Muscle layer of colon (tissue), 2 donors: ENCODE measurements around the gene SPEF2.

Experiments
- H3K27ac ChIP-seq: one replicate; pipeline ENCODE4 v1.7.0; 2013; ENCODE audit warnings: low read depth, mild to moderate bottlenecking, low read length, moderate library complexity
- H3K27me3 ChIP-seq, 2 donors: one replicate each; pipeline ENCODE4 v1.7.0; 2013; ENCODE audit warnings: low read length in 2 of 2, mild to moderate bottlenecking in 2 of 2; ENCODE audit not compliant: insufficient read depth in 2 of 2, control insufficient read depth in 1 of 2
- H3K36me3 ChIP-seq: one replicate; pipeline ENCODE4 v1.7.0; 2013; ENCODE audit warnings: mild to moderate bottlenecking, low read length; ENCODE audit not compliant: insufficient read depth
- H3K4me1 ChIP-seq: one replicate; pipeline ENCODE4 v1.7.0; 2013; ENCODE audit warnings: mild to moderate bottlenecking, low read length; ENCODE audit not compliant: insufficient read depth
- H3K4me3 ChIP-seq, 2 donors: one replicate each; pipeline ENCODE4 v1.7.0; 2013; ENCODE audit warnings: low read length in 2 of 2, low read depth in 1 of 2, mild to moderate bottlenecking in 1 of 2, moderate library complexity in 1 of 2
- H3K9ac ChIP-seq: one replicate; pipeline ENCODE4 v1.7.0; 2013; ENCODE audit warnings: low read length
- H3K9me3 ChIP-seq: one replicate; pipeline ENCODE4 v1.7.0; 2013; ENCODE audit warnings: mild to moderate bottlenecking, low read length
- donor health status: abdominal sarcoma.
- donor health status: Adenocarcinoma of cecum.

Gene SPEF2

DNA sequence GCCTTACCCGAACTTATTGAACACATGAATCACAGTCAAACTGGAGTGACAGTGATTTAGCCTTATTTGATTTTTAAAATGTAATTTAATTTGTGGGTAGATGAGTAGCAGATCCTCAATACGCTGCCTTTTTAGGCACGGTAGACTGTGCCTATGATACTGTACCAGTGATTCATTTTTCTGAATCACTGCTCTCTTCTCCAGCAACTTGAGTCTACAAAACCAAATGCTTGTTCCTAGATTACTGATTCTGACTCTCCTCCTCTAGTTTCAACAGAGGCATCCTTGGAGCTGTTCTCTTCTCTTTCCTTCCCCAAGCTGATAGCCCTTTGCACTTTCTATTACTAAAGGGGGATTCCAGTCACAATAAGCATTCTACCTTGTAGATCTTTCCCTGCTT, 144.7 kb downstream of the SPEF2 start:
- H3K9me3 ChIP-seq: no peaks in the 10 kb centered on the region
- H3K4me1 ChIP-seq: no peaks in the 10 kb centered on the region
- H3K9ac ChIP-seq: no peak overlapping the region
- no peaks in the 10 kb centered on the region for H3K27me3 ChIP-seq
- H3K4me3 ChIP-seq: no peak overlapping the region
- no peak overlapping the region for H3K27ac ChIP-seq
- H3K36me3 ChIP-seq: no peaks in the 10 kb centered on the region

DNA sequence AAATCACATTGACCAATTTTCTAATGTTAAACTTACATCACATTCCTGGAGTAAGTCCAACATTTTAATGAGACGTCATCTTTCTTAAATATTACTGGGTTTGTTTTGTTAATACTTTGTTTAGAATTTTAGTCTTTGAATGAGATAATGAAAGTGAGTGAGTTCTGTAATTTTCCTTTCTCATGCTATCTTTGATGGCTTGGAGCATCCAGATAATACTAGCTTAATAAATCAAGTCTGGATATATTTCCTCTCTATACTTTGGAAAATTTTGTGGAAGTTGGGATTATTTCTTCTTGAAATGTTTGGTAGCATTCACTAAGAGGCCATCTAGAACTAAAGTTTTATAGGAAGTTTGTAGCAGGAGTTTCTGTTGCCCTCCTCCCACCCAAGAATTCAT, 148.3 kb downstream of the SPEF2 start:
- Histone ChIP-seq H3K9ac (no peak overlapping the region), H3K9me3 (no peaks in the 10 kb centered on the region), H3K36me3 (no peaks in the 10 kb centered on the region), H3K4me1 (no peaks in the 10 kb centered on the region), H3K4me3 (no peak overlapping the region), H3K27ac (no peak overlapping the region), H3K27me3 (no peaks in the 10 kb centered on the region)

DNA sequence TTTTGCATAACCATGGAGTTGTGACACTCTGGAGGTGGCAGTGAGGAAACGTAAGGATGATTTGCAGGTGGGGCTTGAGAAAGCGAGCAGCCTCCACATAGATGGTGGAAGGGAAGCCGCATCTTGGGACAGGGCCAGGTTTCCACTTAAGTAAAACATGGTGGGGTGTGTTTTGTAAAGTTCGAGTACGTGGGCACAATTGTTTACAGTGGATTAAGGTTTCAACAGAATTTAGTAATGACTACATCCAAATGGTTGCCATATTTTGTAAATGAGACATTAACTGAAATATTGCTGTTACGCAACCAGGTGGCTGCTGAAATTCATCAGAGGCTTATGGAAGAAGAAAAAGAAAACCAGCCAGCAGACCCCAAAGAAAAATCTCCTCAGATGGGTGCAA, 153.6 kb downstream of the SPEF2 start:
- H3K27ac ChIP-seq: no peak overlapping the region
- H3K36me3 ChIP-seq: no peaks in the 10 kb centered on the region
- H3K4me1 ChIP-seq: no peaks in the 10 kb centered on the region
- H3K4me3 ChIP-seq: no peak overlapping the region
- no peaks in the 10 kb centered on the region for H3K9me3 ChIP-seq
- H3K27me3 ChIP-seq: no peaks in the 10 kb centered on the region
- H3K9ac ChIP-seq: no peak overlapping the region

GRCh38 chr5:35771839-35772238, 154.2 kb downstream of the SPEF2 start:
- Histone ChIP-seq H3K36me3 (no peaks in the 10 kb centered on the region), H3K9ac (no peak overlapping the region), H3K27ac (no peak overlapping the region), H3K4me3 (no peak overlapping the region), H3K4me1 (no peaks in the 10 kb centered on the region), H3K27me3 (no peaks in the 10 kb centered on the region), H3K9me3 (no peaks in the 10 kb centered on the region)

DNA sequence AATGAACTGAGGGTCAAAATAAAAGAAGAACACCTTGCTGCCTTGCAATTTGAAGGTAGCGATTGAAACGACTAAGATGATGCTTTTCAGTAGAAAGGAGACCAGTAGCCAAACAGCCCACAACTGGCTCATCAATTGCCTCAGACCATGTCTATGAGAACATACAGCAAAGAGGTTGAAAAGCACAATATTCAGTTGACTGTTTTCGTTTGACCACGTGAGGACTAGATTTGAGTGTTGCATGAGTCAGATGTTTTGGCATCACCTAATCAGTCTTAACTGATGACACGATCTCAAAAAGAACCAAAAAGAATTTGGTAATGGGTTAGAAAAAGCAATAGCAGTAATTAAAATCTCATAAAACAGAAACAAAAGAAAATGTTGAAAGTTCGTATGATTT, 156.3 kb downstream of the SPEF2 start:
- no peaks in the 10 kb centered on the region for H3K9me3 ChIP-seq
- no peak overlapping the region for H3K4me3 ChIP-seq
- H3K27me3 ChIP-seq: no peaks in the 10 kb centered on the region
- no peaks in the 10 kb centered on the region for H3K4me1 ChIP-seq
- no peak overlapping the region for H3K9ac ChIP-seq
- H3K27ac ChIP-seq: no peak overlapping the region
- no peaks in the 10 kb centered on the region for H3K36me3 ChIP-seq

GRCh38 chr5:35776757-35777156, 159.1 kb downstream of the SPEF2 start:
- no peaks in the 10 kb centered on the region for H3K27me3 ChIP-seq
- no peak overlapping the region for H3K4me3 ChIP-seq
- no peak overlapping the region for H3K27ac ChIP-seq
- H3K9me3 ChIP-seq: no peaks in the 10 kb centered on the region
- H3K36me3 ChIP-seq: no peaks in the 10 kb centered on the region
- no peaks in the 10 kb centered on the region for H3K4me1 ChIP-seq
- no peak overlapping the region for H3K9ac ChIP-seq

DNA sequence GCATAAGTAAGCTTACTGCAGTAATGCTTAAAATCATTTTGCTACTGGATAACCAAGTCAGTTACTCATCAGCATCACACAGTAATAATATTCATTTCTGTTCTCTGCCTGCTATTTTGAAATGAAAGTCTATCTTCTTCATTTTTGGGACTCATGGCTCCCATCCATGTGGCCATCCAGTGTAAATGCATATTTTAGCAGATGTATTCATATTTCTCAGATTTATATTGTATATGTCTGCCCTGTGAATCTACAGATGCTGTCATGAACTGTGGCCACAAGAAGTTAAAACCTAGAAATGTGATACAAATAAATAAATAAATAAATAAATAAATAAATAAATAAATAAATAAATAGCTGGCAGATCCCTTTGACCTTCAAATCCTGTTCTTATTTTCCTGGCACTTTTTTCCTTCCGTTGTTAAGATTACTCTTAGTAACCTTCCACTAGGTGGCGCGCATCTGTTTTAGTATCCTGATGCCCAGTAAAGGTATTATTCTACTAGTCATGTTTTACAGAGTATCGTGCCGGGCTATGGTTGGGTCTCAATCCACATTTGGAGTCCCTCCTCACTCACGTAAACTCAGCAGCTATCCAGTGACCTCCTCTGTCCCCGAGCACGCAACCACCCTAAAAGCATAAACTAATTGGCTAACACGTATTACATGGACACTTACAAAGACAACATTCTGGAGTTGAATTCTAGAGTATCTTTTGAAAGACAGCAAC, 159.9 kb downstream of the SPEF2 start:
- no peaks in the 10 kb centered on the region for H3K4me1 ChIP-seq
- H3K27me3 ChIP-seq: no peaks in the 10 kb centered on the region
- no peak overlapping the region for H3K4me3 ChIP-seq
- H3K9ac ChIP-seq: no peak overlapping the region
- H3K9me3 ChIP-seq: no peaks in the 10 kb centered on the region
- no peak overlapping the region for H3K27ac ChIP-seq
- no peaks in the 10 kb centered on the region for H3K36me3 ChIP-seq

GRCh38 chr5:35778259-35778769, 160.7 kb downstream of the SPEF2 start:
- no peak overlapping the region for H3K27ac ChIP-seq
- H3K27me3 ChIP-seq: no peaks in the 10 kb centered on the region
- no peaks in the 10 kb centered on the region for H3K9me3 ChIP-seq
- no peak overlapping the region for H3K4me3 ChIP-seq
- H3K4me1 ChIP-seq: no peaks in the 10 kb centered on the region
- H3K9ac ChIP-seq: no peak overlapping the region
- H3K36me3 ChIP-seq: no peaks in the 10 kb centered on the region

DNA sequence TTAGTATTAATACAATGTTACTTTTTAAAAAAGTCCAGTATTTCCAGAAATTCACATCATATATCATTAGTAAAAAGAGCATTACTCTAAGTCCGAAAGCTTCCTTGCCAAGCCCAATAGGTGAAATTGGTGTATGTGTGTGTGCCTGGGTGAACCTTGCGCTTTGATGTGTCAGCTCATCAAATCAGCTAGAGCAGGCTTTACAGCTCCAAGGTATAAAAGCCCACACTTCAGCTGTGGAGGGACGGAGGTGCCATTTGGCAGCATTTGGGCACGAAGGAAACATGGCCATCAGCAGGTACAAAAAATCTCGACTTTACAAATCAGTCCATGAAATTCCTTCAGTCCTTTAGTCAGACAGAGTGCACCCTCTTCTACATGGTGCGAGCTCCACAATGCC, 162.6 kb downstream of the SPEF2 start:
- H3K9me3 ChIP-seq: no peaks in the 10 kb centered on the region
- no peaks in the 10 kb centered on the region for H3K36me3 ChIP-seq
- H3K27me3 ChIP-seq: no peaks in the 10 kb centered on the region
- H3K9ac ChIP-seq: no peak overlapping the region
- no peaks in the 10 kb centered on the region for H3K4me1 ChIP-seq
- no peak overlapping the region for H3K4me3 ChIP-seq
- H3K27ac ChIP-seq: no peak overlapping the region

GRCh38 chr5:35781181-35781790, 163.6 kb downstream of the SPEF2 start:
- Histone ChIP-seq H3K4me3 (no peak overlapping the region), H3K27me3 (no peaks in the 10 kb centered on the region), H3K36me3 (no peaks in the 10 kb centered on the region), H3K9me3 (no peaks in the 10 kb centered on the region), H3K27ac (no peak overlapping the region), H3K9ac (no peak overlapping the region), H3K4me1 (no peaks in the 10 kb centered on the region)

DNA sequence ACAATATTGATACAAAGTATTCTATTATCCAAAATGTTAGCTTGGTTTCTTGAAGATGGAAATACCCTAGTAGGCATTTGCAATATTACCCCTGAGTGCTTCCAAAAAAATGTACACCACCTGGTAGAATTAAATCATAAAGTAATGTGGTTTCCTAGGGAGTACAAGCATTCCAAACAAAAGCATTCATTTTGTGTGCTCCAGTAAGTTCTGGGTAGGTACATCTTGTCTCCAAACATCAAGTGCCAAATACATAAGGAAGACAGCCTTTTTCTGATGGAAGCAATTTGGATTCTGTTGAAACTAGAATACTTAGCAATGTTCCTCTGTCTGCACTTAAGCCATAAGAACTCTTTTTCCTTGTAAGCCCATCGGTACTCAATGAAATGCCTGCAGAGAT, 165.9 kb downstream of the SPEF2 start:
- no peak overlapping the region for H3K27ac ChIP-seq
- no peak overlapping the region for H3K4me3 ChIP-seq
- no peaks in the 10 kb centered on the region for H3K4me1 ChIP-seq
- no peaks in the 10 kb centered on the region for H3K36me3 ChIP-seq
- H3K9ac ChIP-seq: no peak overlapping the region
- H3K27me3 ChIP-seq: no peaks in the 10 kb centered on the region
- no peaks in the 10 kb centered on the region for H3K9me3 ChIP-seq

DNA sequence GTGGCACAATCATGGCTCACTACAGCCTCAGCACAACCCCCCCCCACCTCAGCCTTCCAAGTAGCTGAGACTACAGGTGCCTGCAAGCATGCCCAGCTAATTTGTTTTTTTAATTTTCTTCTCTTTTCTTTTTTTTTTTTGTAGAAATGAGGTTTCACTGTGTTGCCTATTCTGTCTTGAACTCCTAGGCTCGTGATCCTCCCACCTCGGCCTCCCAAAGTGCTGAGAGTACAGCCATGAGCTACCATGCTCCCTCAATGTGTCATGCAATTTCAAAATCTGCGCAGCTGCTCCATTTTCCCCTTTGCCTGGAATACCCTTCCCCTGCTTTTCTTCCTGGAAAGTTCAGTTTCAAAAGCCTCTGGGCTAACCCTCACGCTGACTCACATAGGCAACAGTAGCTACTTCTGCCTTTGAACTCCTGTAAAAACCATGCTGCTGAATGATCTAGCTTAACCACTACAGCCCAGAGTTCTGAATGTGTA, 168.0 kb downstream of the SPEF2 start:
- Histone ChIP-seq H3K4me1 (no peaks in the 10 kb centered on the region), H3K36me3 (no peaks in the 10 kb centered on the region), H3K27ac (no peak overlapping the region), H3K4me3 (no peak overlapping the region), H3K9ac (no peak overlapping the region), H3K27me3 (no peaks in the 10 kb centered on the region), H3K9me3 (no peaks in the 10 kb centered on the region)
